Measurements from ENCODE around the gene AKAP12. TPM values are rescaled to one million over a fixed set of nuclear protein-coding genes. Genes with fewer than 3 reads are reported as not detected.
"Not testable (repeated sequence)": the region's sequence is repeated elsewhere in the genome, so short reads cannot be mapped to it uniquely, and the experiment has no call there.

The AKAP12 gene
- polyA plus RNA-seq, 1 experiment = 27.7 TPM

DNA sequence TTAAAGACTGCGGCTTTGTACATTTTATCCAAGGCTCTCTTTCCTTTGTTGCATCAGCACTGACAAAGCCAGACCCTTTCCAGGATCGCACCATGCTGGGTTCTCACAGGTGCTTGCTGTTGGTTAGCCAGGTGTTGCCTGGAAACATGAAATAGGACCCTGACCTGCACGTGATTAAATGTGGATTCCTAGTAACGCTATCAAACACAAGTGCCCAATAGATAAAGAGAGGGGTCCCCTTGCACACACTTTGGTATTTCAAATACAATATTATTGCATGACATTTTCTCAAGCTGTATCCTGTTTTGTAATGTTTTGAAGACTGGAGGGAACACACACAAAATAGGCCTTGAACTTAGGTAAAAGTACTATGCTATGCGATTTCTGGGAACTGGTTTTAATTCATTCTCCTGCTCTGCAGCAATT lies 73.3 kb downstream of the AKAP12 start:
- POLR2A ChIA-PET = no interaction called here
- H3K27me3 ChIP-seq (ENCODE audit: control insufficient read depth, insufficient read depth, low read length) = no peaks in the 10 kb centered on the region
- no peaks in the 10 kb centered on the region; the same call in 1 of the 2 replicates for H3K36me3 ChIP-seq (ENCODE audit: control insufficient read depth, insufficient read depth, low read length)
- no peak overlapping the region for H3K4me3 ChIP-seq (ENCODE audit: low read depth, low read length)
- TF ChIP-seq, protein P1, sequence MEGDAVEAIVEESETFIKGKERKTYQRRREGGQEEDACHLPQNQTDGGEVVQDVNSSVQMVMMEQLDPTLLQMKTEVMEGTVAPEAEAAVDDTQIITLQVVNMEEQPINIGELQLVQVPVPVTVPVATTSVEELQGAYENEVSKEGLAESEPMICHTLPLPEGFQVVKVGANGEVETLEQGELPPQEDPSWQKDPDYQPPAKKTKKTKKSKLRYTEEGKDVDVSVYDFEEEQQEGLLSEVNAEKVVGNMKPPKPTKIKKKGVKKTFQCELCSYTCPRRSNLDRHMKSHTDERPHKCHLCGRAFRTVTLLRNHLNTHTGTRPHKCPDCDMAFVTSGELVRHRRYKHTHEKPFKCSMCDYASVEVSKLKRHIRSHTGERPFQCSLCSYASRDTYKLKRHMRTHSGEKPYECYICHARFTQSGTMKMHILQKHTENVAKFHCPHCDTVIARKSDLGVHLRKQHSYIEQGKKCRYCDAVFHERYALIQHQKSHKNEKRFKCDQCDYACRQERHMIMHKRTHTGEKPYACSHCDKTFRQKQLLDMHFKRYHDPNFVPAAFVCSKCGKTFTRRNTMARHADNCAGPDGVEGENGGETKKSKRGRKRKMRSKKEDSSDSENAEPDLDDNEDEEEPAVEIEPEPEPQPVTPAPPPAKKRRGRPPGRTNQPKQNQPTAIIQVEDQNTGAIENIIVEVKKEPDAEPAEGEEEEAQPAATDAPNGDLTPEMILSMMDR (IDR thresholded peaks at IDR 0.05; ENCODE audit: insufficient read depth, low read depth, low read length) = no peak
- CTCF ChIA-PET = interaction anchor here (0.7 to 1.4 kb wide), 3 partner anchors 8 to 421 kb away, joined by 3 to 6 read pairs (median 4); no protein-coding TSS in a partner anchor
- no peak for DNase-seq (ENCODE audit: low read depth)

DNA sequence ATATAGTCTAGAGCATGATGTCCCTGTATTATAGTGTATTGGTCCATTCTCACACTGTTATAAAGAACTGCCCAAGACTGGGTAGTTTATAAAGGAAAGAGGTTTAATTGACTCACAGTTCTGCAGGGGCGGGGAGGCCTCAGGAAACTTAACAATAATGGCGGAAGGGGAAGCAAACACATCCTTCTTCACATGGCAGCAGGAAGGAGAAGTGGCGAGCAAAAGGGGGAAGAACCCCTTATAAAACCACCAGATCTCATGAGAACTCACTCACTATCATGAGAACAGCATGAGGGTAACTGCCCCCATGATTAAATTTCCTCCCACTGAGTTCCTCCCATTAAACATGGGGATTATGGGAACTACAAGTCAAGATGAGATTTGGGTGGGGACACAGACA lies 75.9 kb downstream of the AKAP12 start:
- DNase-seq (ENCODE audit: low read depth); POLR2A ChIA-PET; H3K27me3 ChIP-seq (ENCODE audit: control insufficient read depth, insufficient read depth, low read length); H3K36me3 ChIP-seq (ENCODE audit: control insufficient read depth, insufficient read depth, low read length); H3K4me3 ChIP-seq (ENCODE audit: low read depth, low read length); CTCF ChIA-PET: not testable (repeated sequence)

DNA sequence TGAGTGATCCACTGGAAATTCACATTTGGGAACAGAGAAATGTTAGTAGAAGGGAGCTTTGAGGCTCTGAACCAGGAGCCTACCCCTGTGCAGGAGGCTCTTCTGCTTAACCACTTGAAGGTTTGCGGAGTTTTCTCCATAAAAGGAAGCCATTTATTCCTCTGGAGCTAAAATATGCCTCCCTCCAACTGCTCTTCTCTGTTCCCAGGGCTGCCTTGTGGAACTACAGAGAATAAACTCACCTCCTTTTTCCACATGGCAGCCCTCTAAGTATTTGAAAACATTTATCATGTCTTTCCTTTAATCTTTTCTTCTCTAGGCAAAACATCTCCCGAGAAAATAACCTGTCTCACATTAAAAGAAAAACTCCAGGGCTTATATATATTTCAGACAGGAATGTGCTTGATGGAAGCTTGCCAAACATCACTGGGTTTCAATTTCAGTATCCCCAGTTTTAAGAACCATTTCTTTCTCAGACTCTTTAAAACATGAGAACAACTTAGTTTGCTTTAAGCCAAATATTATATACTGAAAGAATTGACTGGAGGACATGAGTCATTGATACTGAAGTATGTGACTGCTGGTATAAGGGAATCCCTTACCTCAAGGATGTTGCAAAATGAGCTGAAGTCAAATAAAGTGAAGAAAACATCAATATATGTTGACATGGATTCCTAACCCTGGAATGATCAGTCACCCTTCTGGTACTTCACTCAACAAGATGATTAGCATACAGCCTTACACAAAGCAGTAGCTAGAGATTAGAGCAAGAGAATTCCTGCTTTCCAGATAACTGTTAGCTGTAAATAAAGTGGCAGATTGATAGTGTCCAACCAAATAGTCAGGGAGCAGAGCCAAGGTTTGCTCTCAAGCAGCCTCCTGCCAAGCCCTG lies 77.6 kb downstream of the AKAP12 start:
- POLR2A ChIA-PET = interaction anchor here (0.6 kb wide), 2 partner anchors 77 to 403 kb away, joined by 5 to 10 read pairs; no protein-coding TSS in a partner anchor
- no peaks in the 10 kb centered on the region for H3K27me3 ChIP-seq (ENCODE audit: control insufficient read depth, insufficient read depth, low read length)
- no peaks in the 10 kb centered on the region for H3K36me3 ChIP-seq (ENCODE audit: control insufficient read depth, insufficient read depth, low read length)
- H3K4me3 ChIP-seq (ENCODE audit: low read depth, low read length) = no peak overlapping the region
- TF ChIP-seq, protein P1 (IDR thresholded peaks at IDR 0.05; ENCODE audit: insufficient read depth, low read depth, low read length) = no peak
- CTCF ChIA-PET = interaction anchor here (0.8 to 1.3 kb wide), 4 partner anchors 16 to 500 kb away, joined by 3 to 5 read pairs (median 4); no protein-coding TSS in a partner anchor
- no peak for DNase-seq (ENCODE audit: low read depth)

DNA sequence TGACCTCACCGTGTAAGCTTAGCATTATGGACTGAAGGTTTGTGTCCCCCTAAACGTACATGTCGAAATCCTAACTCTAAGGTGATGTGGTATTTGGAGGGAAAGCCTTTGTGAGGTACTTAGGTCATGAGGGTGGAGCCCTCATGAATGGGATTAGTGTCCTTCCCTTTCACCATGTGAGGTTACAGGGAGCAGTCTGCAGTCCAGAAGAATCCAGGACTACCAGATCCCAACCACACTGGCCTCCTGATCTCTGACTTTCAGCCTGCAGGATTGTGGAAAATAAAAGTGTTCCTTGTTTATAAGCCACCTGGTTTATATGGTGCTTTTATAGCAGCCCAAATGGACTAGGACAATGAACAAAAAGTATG lies 78.2 kb downstream of the AKAP12 start:
- no peak overlapping the region for H3K4me3 ChIP-seq (ENCODE audit: low read depth, low read length)
- ChIA-PET POLR2A (interaction anchor here (0.6 kb wide), 2 partner anchors 78 to 404 kb away, joined by 5 to 10 read pairs; no protein-coding TSS in a partner anchor), CTCF (interaction anchor here (0.8 to 1.3 kb wide), 3 partner anchors 17 to 307 kb away, joined by 3 to 5 read pairs (median 4); no protein-coding TSS in a partner anchor)
- TF ChIP-seq, protein P1 (IDR thresholded peaks at IDR 0.05; ENCODE audit: insufficient read depth, low read depth, low read length) = no peak
- no peaks in the 10 kb centered on the region for H3K36me3 ChIP-seq (ENCODE audit: control insufficient read depth, insufficient read depth, low read length)
- DNase-seq (ENCODE audit: low read depth) = no peak
- no peaks in the 10 kb centered on the region for H3K27me3 ChIP-seq (ENCODE audit: control insufficient read depth, insufficient read depth, low read length)

DNA sequence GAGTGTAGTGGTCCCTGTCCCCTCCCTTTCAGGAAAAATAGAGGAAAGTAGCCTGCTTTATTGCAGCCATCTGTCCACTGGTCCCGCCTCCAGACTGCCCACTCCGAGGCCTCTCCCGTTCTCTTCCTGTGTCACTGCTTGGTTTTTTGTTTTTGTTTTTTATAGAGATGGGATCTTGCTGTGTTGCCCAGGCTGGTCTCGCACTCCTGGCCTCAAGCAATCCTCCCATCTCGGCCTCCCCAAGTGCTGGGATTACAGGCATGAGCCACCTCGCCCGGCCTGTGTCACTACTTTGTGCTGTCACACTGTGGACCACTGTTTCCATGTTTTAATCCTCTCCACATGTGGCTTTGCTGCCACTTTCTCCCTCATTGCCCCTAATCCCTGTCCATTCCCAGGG lies 80.4 kb downstream of the AKAP12 start:
- TF ChIP-seq, protein P1 (IDR thresholded peaks at IDR 0.05; ENCODE audit: insufficient read depth, low read depth, low read length) = no peak
- Histone ChIP-seq H3K4me3 (ENCODE audit: low read depth, low read length) (no peak overlapping the region), H3K36me3 (ENCODE audit: control insufficient read depth, insufficient read depth, low read length) (no peaks in the 10 kb centered on the region), H3K27me3 (ENCODE audit: control insufficient read depth, insufficient read depth, low read length) (no peaks in the 10 kb centered on the region)
- CTCF ChIA-PET = no interaction called here
- no peak for DNase-seq (ENCODE audit: low read depth)
- POLR2A ChIA-PET = no interaction called here

Measured in BJ (cell line).